Loucy (cell line): ENCODE data around the gene MAP3K15.

Experiments used
- CTCF ChIP-seq: fragments of 200-600 bp; sonication (generic); conservative IDR thresholded peaks from 2 replicates; pipeline ENCODE4 v1.5.1; 2014; ENCODE audit warnings: mild to moderate bottlenecking, antibody characterized with exemption, low read length
- EZH2phosphoT487 ChIP-seq: fragments of 200-600 bp; IDR thresholded peaks from 2 replicates; pipeline ENCODE4 v1.6.1; 2018; ENCODE audit warnings: antibody characterized with exemption, mild to moderate bottlenecking, moderate library complexity, borderline replicate concordance

- TF ChIP-seq CTCF (no peak), EZH2phosphoT487 (no peak)
These were observed 27.6 kb downstream of the MAP3K15 start for GRCh38 chrX:19487520-19488200.
